ENCODE measurements around the gene SWAP70.

Gene SWAP70

DNA sequence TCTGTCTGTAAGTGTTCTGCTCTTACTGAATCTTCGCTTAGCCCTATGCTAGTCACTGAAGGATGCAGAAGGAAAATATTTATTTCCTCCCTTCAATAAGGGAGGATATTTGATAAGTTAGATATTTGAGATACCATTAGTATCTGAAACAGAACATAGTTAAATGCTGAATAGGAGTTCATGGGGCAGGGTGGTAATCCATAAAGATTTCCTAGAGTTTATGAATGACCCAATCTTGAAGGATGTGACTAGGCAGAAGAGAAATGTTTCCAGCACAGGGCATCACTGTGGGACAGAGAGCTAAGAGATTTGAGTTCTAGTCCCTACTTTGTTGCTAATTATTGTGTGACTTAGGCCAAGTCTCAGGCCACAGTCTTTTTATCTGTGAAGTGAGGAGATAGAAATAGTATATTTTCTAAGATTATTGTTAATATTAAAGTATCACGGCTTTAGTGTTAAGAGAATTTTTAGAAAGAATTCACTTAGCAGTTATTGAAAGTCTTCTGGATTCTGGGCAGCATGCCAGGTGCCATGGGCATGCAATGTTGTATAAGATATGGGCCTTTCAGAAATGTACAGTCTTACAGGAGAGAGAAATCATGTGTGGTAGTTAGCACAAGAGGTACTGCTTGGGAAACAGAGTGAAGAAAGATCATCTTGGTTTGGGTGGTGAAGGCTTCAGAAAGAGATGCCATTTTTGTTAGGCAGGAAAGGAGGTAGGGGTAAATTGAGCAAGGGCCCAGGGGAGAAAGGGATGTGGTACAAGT is 24.0 kb downstream of the SWAP70 start:
- TF ChIP-seq NFIC (IDR thresholded peaks at IDR 0.05) (peak; percentile 57), CREB1 (IDR thresholded peaks at IDR 0.05; ENCODE audit: low read depth) (no peak), TEAD4 (IDR thresholded peaks at IDR 0.05) (no peak)
- TF ChIP-seq, protein P1, sequence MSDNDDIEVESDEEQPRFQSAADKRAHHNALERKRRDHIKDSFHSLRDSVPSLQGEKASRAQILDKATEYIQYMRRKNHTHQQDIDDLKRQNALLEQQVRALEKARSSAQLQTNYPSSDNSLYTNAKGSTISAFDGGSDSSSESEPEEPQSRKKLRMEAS (IDR thresholded peaks at IDR 0.05) = no peak

GRCh38 chr11:9688716-9689511 is 25.0 kb downstream of the SWAP70 start:
- TF ChIP-seq, protein P1 (IDR thresholded peaks at IDR 0.05) = 0 out of 2 replicates have a peak, but pooled peaks have one; percentile 26
- TF ChIP-seq, protein P2, sequence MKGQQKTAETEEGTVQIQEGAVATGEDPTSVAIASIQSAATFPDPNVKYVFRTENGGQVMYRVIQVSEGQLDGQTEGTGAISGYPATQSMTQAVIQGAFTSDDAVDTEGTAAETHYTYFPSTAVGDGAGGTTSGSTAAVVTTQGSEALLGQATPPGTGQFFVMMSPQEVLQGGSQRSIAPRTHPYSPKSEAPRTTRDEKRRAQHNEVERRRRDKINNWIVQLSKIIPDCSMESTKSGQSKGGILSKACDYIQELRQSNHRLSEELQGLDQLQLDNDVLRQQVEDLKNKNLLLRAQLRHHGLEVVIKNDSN (IDR thresholded peaks at IDR 0.05) = no peak
- TF ChIP-seq TCF12 (IDR thresholded peaks at IDR 0.05; ENCODE audit: low read depth) (peak; percentile 35; the same call in 1 of the 2 replicates), NFIC (IDR thresholded peaks at IDR 0.05) (peak; percentile 6; the same call in 1 of the 2 replicates)

GRCh38 chr11:9689721-9690120 is 25.8 kb downstream of the SWAP70 start:
- no peak for TF ChIP-seq EGR1 (IDR thresholded peaks at IDR 0.05)
- TF ChIP-seq EP300 (IDR thresholded peaks at IDR 0.05; ENCODE audit: borderline replicate concordance) = no peak
- no peak for TF ChIP-seq TEAD4 (IDR thresholded peaks at IDR 0.05)

- no peak for TF ChIP-seq NFIC (IDR thresholded peaks at IDR 0.05)
- no peak for TF ChIP-seq RAD21 (IDR thresholded peaks at IDR 0.05; ENCODE audit: low read depth)
- TF ChIP-seq, protein P3, sequence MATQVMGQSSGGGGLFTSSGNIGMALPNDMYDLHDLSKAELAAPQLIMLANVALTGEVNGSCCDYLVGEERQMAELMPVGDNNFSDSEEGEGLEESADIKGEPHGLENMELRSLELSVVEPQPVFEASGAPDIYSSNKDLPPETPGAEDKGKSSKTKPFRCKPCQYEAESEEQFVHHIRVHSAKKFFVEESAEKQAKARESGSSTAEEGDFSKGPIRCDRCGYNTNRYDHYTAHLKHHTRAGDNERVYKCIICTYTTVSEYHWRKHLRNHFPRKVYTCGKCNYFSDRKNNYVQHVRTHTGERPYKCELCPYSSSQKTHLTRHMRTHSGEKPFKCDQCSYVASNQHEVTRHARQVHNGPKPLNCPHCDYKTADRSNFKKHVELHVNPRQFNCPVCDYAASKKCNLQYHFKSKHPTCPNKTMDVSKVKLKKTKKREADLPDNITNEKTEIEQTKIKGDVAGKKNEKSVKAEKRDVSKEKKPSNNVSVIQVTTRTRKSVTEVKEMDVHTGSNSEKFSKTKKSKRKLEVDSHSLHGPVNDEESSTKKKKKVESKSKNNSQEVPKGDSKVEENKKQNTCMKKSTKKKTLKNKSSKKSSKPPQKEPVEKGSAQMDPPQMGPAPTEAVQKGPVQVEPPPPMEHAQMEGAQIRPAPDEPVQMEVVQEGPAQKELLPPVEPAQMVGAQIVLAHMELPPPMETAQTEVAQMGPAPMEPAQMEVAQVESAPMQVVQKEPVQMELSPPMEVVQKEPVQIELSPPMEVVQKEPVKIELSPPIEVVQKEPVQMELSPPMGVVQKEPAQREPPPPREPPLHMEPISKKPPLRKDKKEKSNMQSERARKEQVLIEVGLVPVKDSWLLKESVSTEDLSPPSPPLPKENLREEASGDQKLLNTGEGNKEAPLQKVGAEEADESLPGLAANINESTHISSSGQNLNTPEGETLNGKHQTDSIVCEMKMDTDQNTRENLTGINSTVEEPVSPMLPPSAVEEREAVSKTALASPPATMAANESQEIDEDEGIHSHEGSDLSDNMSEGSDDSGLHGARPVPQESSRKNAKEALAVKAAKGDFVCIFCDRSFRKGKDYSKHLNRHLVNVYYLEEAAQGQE (IDR thresholded peaks at IDR 0.05; ENCODE audit: low read depth) = no peak
- TF ChIP-seq FOXM1 (IDR thresholded peaks at IDR 0.05; ENCODE audit: borderline replicate concordance, low read depth) = no peak
These were observed 28.0 kb downstream of the SWAP70 start for GRCh38 chr11:9691865-9692264.

DNA sequence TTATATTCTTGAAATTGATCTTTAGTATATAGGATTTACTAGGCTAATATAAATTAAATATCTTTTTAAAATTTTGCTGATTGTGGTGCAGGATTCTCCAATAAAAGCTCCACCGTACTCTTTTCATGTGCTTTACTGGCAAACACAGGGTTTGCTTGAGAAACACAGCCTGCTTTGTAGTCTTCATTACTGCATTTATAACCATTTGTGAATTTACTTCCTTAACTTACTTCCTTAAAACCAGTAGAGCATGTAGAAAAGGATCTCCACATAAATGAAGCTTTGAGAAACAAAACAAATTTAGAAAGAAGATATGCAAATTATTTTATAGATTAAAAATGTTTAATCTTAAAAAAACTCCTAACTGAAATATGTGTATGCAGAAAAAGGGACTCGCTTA is 28.8 kb downstream of the SWAP70 start:
- TF ChIP-seq ZBTB7A (IDR thresholded peaks at IDR 0.05; ENCODE audit: low read depth) (no peak), RAD21 (IDR thresholded peaks at IDR 0.05; ENCODE audit: low read depth) (no peak), NFIC (IDR thresholded peaks at IDR 0.05) (no peak), YY1 (IDR thresholded peaks at IDR 0.05; ENCODE audit: low read depth) (no peak), EP300 (IDR thresholded peaks at IDR 0.05; ENCODE audit: borderline replicate concordance) (no peak), TAF1 (IDR thresholded peaks at IDR 0.05; ENCODE audit: low read depth) (no peak), TCF12 (IDR thresholded peaks at IDR 0.05; ENCODE audit: low read depth) (no peak), TEAD4 (IDR thresholded peaks at IDR 0.05) (no peak), FOXM1 (IDR thresholded peaks at IDR 0.05; ENCODE audit: borderline replicate concordance, low read depth) (no peak)
- TF ChIP-seq, protein P1 (IDR thresholded peaks at IDR 0.05) = no peak
- TF ChIP-seq, protein P2 (IDR thresholded peaks at IDR 0.05) = no peak

DNA sequence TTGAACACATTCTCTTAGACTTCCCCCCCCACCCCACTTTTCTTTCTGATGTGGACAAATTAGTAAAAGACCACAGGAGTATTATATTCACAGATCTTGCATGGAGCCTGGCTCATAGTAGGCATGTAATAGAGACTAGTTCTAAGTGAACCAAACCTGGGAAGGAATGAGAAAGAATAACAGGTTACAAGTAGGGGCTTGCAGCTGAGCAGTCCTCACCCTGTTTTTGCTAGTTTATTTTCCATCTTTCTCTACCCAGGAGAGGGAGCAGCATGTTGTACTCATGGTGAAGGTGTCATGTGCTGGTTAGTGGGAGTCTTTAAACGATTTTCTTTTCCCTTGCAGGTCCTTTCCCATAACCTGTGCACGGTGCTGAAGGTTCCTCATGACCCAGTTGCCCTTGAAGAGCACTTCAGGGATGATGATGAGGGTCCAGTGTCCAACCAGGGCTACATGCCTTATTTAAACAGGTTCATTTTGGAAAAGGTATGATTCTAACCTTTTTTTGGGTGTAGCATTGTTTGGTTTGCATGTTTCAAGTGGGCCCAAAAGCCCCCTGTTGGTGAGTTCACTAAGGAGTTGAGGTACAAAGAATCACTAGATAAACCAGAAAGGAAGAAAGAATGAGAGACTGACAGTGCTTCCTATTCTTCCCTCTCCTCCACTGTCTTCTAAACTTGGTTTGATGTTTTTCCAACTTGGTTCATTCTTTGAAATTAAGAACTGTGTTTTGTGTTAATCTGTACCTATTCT is 30.1 kb downstream of the SWAP70 start:
- TF ChIP-seq EGR1 (IDR thresholded peaks at IDR 0.05) (no peak), TCF12 (IDR thresholded peaks at IDR 0.05; ENCODE audit: low read depth) (no peak), FOXM1 (IDR thresholded peaks at IDR 0.05; ENCODE audit: borderline replicate concordance, low read depth) (no peak), TEAD4 (IDR thresholded peaks at IDR 0.05) (no peak), NFIC (IDR thresholded peaks at IDR 0.05) (no peak), RAD21 (IDR thresholded peaks at IDR 0.05; ENCODE audit: low read depth) (no peak), TAF1 (IDR thresholded peaks at IDR 0.05; ENCODE audit: low read depth) (no peak), YY1 (IDR thresholded peaks at IDR 0.05; ENCODE audit: low read depth) (no peak), EP300 (IDR thresholded peaks at IDR 0.05; ENCODE audit: borderline replicate concordance) (no peak), CREB1 (IDR thresholded peaks at IDR 0.05; ENCODE audit: low read depth) (no peak), ZBTB7A (IDR thresholded peaks at IDR 0.05; ENCODE audit: low read depth) (no peak), CEBPB (IDR thresholded peaks at IDR 0.05) (no peak)
- TF ChIP-seq, protein P1 (IDR thresholded peaks at IDR 0.05) = no peak
- TF ChIP-seq, protein P3 (IDR thresholded peaks at IDR 0.05; ENCODE audit: low read depth) = no peak
- TF ChIP-seq, protein P2 (IDR thresholded peaks at IDR 0.05) = no peak

All from Ishikawa (cell line).